Panc1 (cell line): ENCODE results near the gene CNTN1.

Experiments used
- POLR2AphosphoS5 ChIP-seq: IDR thresholded peaks from 2 replicates; pipeline ENCODE4 v1.6.1; 2012; ENCODE audit warnings: mild to moderate bottlenecking, low read depth, low read length, moderate library complexity
- TCF7L2 ChIP-seq: IDR thresholded peaks from 2 replicates; pipeline ENCODE4 v1.6.1; 2011; ENCODE audit warnings: mild to moderate bottlenecking, low read depth, low read length, inconsistent platforms
- TF ChIP-seq, protein P1 (sequence below): fragments of 450-650 bp; IDR thresholded peaks from 2 replicates; pipeline ENCODE4 v1.5.1; 2017; ENCODE audit warnings: mild to moderate bottlenecking

DNA sequence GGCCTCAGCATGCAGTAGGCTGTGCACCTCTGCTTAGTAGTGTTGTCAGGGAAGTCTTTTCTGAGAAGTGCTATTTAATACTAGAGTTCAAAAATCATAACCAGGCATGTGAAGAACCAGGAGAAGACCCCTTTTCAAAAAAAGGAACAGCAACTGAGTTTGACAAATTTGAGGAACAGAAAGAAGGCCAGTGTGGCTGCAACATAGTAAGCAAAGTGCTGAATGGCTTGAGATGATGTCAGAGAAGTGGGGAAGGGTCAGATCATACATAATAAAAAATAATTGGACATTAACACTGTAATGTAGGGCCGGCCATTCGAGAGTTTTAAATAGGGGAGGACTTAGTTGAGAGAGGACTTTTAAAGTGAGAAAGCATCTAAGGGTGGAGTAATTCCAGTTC, 11.1 kb upstream of the CNTN1 start:
- TF ChIP-seq, protein P1, sequence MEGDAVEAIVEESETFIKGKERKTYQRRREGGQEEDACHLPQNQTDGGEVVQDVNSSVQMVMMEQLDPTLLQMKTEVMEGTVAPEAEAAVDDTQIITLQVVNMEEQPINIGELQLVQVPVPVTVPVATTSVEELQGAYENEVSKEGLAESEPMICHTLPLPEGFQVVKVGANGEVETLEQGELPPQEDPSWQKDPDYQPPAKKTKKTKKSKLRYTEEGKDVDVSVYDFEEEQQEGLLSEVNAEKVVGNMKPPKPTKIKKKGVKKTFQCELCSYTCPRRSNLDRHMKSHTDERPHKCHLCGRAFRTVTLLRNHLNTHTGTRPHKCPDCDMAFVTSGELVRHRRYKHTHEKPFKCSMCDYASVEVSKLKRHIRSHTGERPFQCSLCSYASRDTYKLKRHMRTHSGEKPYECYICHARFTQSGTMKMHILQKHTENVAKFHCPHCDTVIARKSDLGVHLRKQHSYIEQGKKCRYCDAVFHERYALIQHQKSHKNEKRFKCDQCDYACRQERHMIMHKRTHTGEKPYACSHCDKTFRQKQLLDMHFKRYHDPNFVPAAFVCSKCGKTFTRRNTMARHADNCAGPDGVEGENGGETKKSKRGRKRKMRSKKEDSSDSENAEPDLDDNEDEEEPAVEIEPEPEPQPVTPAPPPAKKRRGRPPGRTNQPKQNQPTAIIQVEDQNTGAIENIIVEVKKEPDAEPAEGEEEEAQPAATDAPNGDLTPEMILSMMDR, result no peak
- no peak for TF ChIP-seq POLR2AphosphoS5
- TF ChIP-seq TCF7L2, result no peak
